SK-N-SH treated with all-trans-retinoic acid at 6 μM for 48 hours (cell line): ENCODE results near the gene XK.

Experiments
- ATAC-seq: fragments of 200-7000 bp; cut with Tn5 transposase; 3 replicates; pipeline ENCODE4 v1.9.1; 2020; ENCODE audit warnings: mild to moderate bottlenecking, moderate library complexity
- ARNTL ChIP-seq: fragments of 450-650 bp; formaldehyde crosslinking; IDR thresholded peaks from 2 replicates; pipeline ENCODE4 v1.5.0; 2020; ENCODE audit warnings: low read depth, mild to moderate bottlenecking, moderate library complexity, borderline replicate concordance
- BACH2 ChIP-seq: fragments of 250-450 bp; sonication (Bioruptor Pico); IDR thresholded peaks from 2 replicates; pipeline ENCODE4 v1.9.0; 2021; ENCODE audit warnings: mild to moderate bottlenecking, borderline replicate concordance
- CREB5 ChIP-seq: fragments of 250-450 bp; sonication (Bioruptor Pico); IDR thresholded peaks from 2 replicates; pipeline ENCODE4 v1.5.1; 2020; ENCODE audit warnings: low read depth, mild to moderate bottlenecking, moderate library complexity
- CSDC2 ChIP-seq: fragments of 250-450 bp; sonication (Bioruptor Pico); IDR thresholded peaks from 2 replicates; pipeline ENCODE4 v1.5.0; 2020; ENCODE audit warnings: mild to moderate bottlenecking, moderate library complexity
- CSRNP3 ChIP-seq: fragments of 250-450 bp; sonication (Bioruptor Pico); IDR thresholded peaks from 2 replicates; pipeline ENCODE4 v1.5.1; 2021; ENCODE audit warnings: mild to moderate bottlenecking, moderate library complexity
- ESRRG ChIP-seq: fragments of 250-450 bp; sonication (Bioruptor Pico); IDR thresholded peaks from 2 replicates; pipeline ENCODE4 v1.6.1; 2021; ENCODE audit warnings: mild to moderate bottlenecking
- GLIS3 ChIP-seq: fragments of 250-450 bp; sonication (Bioruptor Pico); IDR thresholded peaks from 2 replicates; pipeline ENCODE4 v1.5.0; 2020; ENCODE audit warnings: mild to moderate bottlenecking, moderate library complexity
- OSR1 ChIP-seq: fragments of 250-450 bp; sonication (Bioruptor Pico); IDR thresholded peaks from 2 replicates; pipeline ENCODE4 v1.8.0; 2022; ENCODE audit warnings: moderate library complexity, mild to moderate bottlenecking, inconsistent platforms
- PATZ1 ChIP-seq: fragments of 250-450 bp; sonication (Bioruptor Pico); IDR thresholded peaks from 2 replicates; pipeline ENCODE4 v1.8.0; 2020; ENCODE audit warnings: mild to moderate bottlenecking, moderate library complexity, borderline replicate concordance
- POU6F1 ChIP-seq: fragments of 250-450 bp; sonication (Bioruptor Pico); IDR thresholded peaks from 2 replicates; pipeline ENCODE4 v1.8.0; 2021; ENCODE audit warnings: low read depth, mild to moderate bottlenecking, moderate library complexity, borderline replicate concordance
- PPARA ChIP-seq: fragments of 250-450 bp; sonication (Bioruptor Pico); IDR thresholded peaks from 2 replicates; pipeline ENCODE4 v1.5.0; 2020; ENCODE audit warnings: mild to moderate bottlenecking, borderline replicate concordance
- SNAI2 ChIP-seq: fragments of 250-450 bp; sonication (Bioruptor Pico); IDR thresholded peaks from 2 replicates; pipeline ENCODE4 v1.5.0; 2020; ENCODE audit warnings: mild to moderate bottlenecking, moderate library complexity
- TCF4 ChIP-seq: fragments of 250-450 bp; sonication (Bioruptor Pico); IDR thresholded peaks from 2 replicates; pipeline ENCODE4 v1.8.0; 2021; ENCODE audit warnings: mild to moderate bottlenecking, moderate library complexity, borderline replicate concordance
- TOX ChIP-seq: fragments of 250-450 bp; sonication (Bioruptor Pico); IDR thresholded peaks from 2 replicates; pipeline ENCODE4 v1.8.0; 2021; ENCODE audit warnings: mild to moderate bottlenecking, moderate library complexity, borderline replicate concordance
- TSHZ2 ChIP-seq: fragments of 250-450 bp; sonication (Bioruptor Pico); IDR thresholded peaks from 2 replicates; pipeline ENCODE4 v1.5.0; 2020; ENCODE audit warnings: mild to moderate bottlenecking, moderate library complexity
- ZC3H10 ChIP-seq: fragments of 250-450 bp; sonication (Bioruptor Pico); IDR thresholded peaks from 2 replicates; pipeline ENCODE4 v1.5.1; 2021; ENCODE audit warnings: mild to moderate bottlenecking, moderate library complexity
- ZFP3 ChIP-seq: fragments of 250-450 bp; sonication (Bioruptor Pico); IDR thresholded peaks from 2 replicates; pipeline ENCODE4 v1.5.0; 2020; ENCODE audit warnings: mild to moderate bottlenecking, moderate library complexity
- ZNF565 ChIP-seq: fragments of 450-650 bp; formaldehyde crosslinking; conservative IDR thresholded peaks from 2 replicates; pipeline ENCODE4 v1.5.0; 2020; ENCODE audit warnings: low read depth, mild to moderate bottlenecking, moderate library complexity
- ZNF70 ChIP-seq: fragments of 450-650 bp; formaldehyde crosslinking; IDR thresholded peaks from 2 replicates; pipeline ENCODE4 v1.5.0; 2020; ENCODE audit warnings: mild to moderate bottlenecking, moderate library complexity
- ZNF8 ChIP-seq: fragments of 450-650 bp; formaldehyde crosslinking; IDR thresholded peaks from 2 replicates; pipeline ENCODE4 v1.5.0; 2020; ENCODE audit warnings: mild to moderate bottlenecking, moderate library complexity

The XK gene

GRCh38 chrX:37677765-37678164 is 7.8 kb upstream of the XK start:
- ATAC-seq, result no peak

GRCh38 chrX:37678574-37678973 is 7.0 kb upstream of the XK start:
- TF ChIP-seq ZFP3 (CRISPR knock-in tag) (no peak), ZNF8 (no peak), TOX (CRISPR knock-in tag) (no peak), ZC3H10 (no peak), PPARA (CRISPR knock-in tag) (no peak), OSR1 (no peak), ESRRG (CRISPR knock-in tag) (no peak), ZNF70 (CRISPR knock-in tag) (no peak), SNAI2 (no peak), ZNF565 (CRISPR knock-in tag) (no peak)
- ATAC-seq, result no peak

More at GRCh38 chrX:37677765-37678164, 7.8 kb upstream of the XK start:
- no peak for TF ChIP-seq ZNF8
- TF ChIP-seq CSDC2 (CRISPR knock-in tag), result no peak
- no peak for TF ChIP-seq ZNF70 (CRISPR knock-in tag)
- TF ChIP-seq POU6F1 (CRISPR knock-in tag), result no peak
- no peak for TF ChIP-seq PATZ1 (CRISPR knock-in tag)
- TF ChIP-seq GLIS3 (CRISPR knock-in tag), result no peak

GRCh38 chrX:37679230-37679629 is 6.4 kb upstream of the XK start:
- ATAC-seq, result no peak
- TF ChIP-seq POU6F1 (CRISPR knock-in tag) (no peak), SNAI2 (no peak), GLIS3 (CRISPR knock-in tag) (no peak), CSRNP3 (no peak), OSR1 (no peak), ZFP3 (CRISPR knock-in tag) (no peak), TCF4 (CRISPR knock-in tag) (no peak), ESRRG (CRISPR knock-in tag) (no peak), PATZ1 (CRISPR knock-in tag) (no peak), ZNF70 (CRISPR knock-in tag) (no peak), PPARA (CRISPR knock-in tag) (no peak), ARNTL (CRISPR knock-in tag) (no peak)

- ATAC-seq, result no peak
- TF ChIP-seq PPARA (CRISPR knock-in tag) (no peak), OSR1 (no peak), BACH2 (CRISPR knock-in tag) (no peak), POU6F1 (CRISPR knock-in tag) (no peak), CREB5 (CRISPR knock-in tag) (no peak), TSHZ2 (CRISPR knock-in tag) (no peak), ZFP3 (CRISPR knock-in tag) (no peak), ESRRG (CRISPR knock-in tag) (no peak), TOX (CRISPR knock-in tag) (no peak)
These were observed 5.7 kb upstream of the XK start for GRCh38 chrX:37679888-37680287.
